Coronary artery (tissue), 2 donors: Measurements from ENCODE around the gene PLCH1.

Source experiments
- DNase-seq: peaks from one replicate; pipeline ENCODE4 v3.0.0-alpha.2; 2017; ENCODE audit warnings: low spot score
- H3K27ac ChIP-seq, 2 donors: fragments of 200-600 bp; sonication (generic); one replicate each; pipeline ENCODE4 v1.5.1; 2016 to 2019
- H3K4me3 ChIP-seq: fragments of 200-600 bp; sonication (generic); 2 replicates; pipeline ENCODE4 v1.5.1; 2016; ENCODE audit warnings: mild to moderate bottlenecking, moderate library complexity
- TF ChIP-seq, protein P1 (sequence below): fragments of 200-600 bp; sonication (generic); IDR thresholded peaks from one replicate; pipeline ENCODE4 v1.5.1; 2019; ENCODE audit warnings: antibody characterized with exemption

The PLCH1 gene

DNA sequence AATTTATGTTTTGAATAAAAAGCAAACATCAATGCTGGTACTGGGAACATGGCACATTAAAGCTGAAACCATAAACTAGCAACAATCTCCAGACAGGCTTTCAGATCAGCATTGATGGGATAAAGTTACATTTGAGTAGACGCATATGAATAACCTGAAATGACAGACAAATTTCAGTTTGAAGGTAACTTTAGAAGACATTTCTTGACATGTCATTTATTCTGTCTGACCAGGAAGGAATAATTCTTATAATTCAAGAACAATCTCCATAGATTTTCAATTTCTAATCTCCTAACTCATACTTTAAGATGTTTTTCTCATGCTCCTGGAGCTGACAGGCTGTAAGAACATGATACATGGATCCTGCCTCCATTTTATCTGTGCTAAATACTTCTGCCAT, 69.8 kb downstream of the PLCH1 start:
- TF ChIP-seq, protein P1, sequence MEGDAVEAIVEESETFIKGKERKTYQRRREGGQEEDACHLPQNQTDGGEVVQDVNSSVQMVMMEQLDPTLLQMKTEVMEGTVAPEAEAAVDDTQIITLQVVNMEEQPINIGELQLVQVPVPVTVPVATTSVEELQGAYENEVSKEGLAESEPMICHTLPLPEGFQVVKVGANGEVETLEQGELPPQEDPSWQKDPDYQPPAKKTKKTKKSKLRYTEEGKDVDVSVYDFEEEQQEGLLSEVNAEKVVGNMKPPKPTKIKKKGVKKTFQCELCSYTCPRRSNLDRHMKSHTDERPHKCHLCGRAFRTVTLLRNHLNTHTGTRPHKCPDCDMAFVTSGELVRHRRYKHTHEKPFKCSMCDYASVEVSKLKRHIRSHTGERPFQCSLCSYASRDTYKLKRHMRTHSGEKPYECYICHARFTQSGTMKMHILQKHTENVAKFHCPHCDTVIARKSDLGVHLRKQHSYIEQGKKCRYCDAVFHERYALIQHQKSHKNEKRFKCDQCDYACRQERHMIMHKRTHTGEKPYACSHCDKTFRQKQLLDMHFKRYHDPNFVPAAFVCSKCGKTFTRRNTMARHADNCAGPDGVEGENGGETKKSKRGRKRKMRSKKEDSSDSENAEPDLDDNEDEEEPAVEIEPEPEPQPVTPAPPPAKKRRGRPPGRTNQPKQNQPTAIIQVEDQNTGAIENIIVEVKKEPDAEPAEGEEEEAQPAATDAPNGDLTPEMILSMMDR = no peak
- H3K4me3 ChIP-seq = no peak overlapping the region
- H3K27ac ChIP-seq = no peak overlapping the region

DNA sequence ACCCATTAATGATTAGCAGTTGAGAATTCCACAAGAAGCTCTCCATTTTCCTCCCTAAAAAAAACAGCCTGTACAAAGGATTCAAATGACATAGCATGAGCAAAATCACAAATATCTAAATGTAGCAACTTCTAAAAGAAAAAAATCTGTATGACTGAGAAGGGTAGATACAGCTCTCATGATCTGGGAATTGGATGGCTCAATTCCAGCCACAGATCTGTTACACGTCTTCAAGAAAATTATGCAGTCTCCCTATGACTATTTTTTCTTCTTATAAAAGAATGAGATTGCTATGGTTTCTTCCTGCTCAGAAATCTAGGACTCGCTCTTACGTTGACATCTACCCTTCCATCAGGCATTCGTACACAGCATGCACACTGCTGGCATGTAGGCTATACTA, 71.5 kb downstream of the PLCH1 start:
- H3K4me3 ChIP-seq = no peak overlapping the region
- no peak overlapping the region for H3K27ac ChIP-seq
- TF ChIP-seq, protein P1 = no peak
- DNase-seq = no peak

More for the DNA sequence above, 69.8 kb downstream of the PLCH1 start:
- no peak for DNase-seq

DNA sequence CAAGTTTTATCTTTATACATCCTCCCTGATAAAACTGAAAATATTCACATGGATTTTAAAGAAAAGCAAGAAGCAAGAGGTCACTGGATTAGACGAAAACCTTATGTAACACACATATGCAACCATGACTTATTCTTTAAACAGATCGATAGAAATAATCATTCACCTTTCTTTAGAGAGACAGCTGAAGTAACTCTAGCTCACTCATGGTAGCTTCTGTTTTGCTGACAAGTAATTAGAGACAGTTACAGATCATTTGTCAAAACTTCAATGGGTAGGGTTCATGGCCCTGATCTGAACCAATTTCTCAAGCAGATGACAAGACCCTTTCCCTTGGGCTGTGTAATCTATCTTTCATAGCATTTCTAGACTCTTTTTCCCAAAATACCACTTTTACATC, 74.5 kb downstream of the PLCH1 start:
- H3K4me3 ChIP-seq = no peak overlapping the region
- H3K27ac ChIP-seq = no peak overlapping the region
- no peak for DNase-seq
- TF ChIP-seq, protein P1 = no peak

DNA sequence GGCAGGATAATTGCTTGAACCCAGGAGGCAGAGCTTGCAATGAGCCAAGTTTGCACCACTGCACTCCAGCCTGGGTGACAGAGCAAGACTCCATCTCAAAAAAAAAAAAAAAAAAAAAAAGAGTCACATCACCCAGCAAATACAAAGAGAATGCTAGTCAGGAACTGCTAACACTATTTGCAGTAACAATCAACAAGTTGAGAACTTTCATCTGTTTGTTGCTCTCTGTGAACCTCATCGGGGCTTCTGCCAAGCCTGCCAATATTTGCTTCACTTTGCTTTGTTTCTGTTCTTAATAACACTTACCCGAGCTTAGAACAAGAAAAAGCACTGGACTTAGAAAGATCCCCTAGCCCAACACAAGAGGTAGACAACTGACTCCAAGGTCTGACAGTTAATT, 76.9 kb downstream of the PLCH1 start:
- TF ChIP-seq, protein P1 = no peak
- DNase-seq = no peak
- Histone ChIP-seq H3K4me3 (no peak overlapping the region), H3K27ac (no peak overlapping the region)

DNA sequence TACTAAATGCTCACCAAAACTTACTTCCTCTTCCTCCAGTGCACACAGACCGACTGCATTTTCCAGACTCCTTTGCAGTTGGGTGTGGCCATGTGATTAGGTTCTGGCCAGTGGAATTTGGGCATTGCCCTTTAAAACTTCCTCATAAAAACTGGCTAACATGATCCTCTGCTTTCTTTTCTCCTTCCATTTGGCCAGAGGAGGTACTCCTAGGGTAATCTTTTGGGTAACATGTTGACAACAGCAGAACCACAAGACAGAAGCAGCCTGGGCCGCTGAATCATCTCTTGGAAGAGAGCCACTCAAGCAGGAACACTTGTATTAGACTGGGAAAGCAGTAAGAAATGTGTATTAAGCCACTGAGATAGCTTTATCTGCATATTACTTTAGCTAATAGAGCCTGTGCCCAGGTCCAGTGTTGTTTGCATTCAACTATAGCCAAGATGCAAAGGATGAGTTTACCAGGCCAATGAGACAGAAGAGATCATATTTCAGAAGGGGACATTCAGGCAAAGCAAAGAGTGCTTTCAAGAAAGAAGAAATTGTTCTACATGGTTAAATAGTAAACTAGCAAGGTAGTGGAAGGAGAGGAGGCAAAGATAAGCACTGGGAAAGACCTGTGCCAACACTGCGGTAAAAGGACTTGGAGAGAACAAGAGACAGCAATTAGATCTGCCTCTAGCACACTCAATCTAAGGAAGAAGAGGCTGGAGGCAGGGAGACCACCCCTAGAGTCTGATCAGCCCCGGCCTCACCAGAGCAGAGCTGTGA, 79.8 kb downstream of the PLCH1 start:
- Histone ChIP-seq H3K27ac (no peak overlapping the region), H3K4me3 (no peak overlapping the region)
- peak; percentile 71 for DNase-seq
- TF ChIP-seq, protein P1 = no peak

DNA sequence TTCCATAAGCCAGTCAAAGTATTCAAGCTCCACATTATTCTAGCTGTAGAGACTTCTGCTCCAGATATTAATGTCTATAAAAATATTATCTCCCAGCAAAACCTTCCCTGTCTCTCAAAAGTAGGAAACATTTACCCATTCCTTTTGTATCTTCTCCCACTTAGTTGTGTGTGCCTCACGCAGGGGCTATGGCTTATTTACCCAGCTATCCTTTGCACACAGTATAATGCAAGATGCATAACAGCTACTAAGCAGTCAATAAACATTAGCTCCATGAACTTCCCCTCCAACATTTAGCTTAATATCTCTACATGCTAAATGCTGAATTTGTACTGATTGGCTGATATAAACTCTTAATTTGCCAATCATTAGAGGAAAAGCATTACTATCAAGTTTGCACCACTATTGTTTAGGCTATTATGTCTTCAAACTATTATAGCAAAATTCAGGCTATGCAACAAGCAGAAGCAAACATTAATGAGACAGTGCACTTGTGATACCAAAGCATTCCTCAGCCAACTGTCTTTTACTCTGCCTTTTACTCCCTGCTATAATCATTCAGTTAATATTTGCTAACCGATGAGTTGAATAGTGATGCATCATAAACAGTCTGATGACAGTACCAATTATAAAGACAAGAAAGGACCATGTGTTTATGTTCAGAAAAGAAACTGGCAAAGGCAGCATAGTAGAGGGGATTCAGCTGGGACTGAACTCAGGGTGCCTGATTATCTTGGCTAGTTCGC, 81.2 kb downstream of the PLCH1 start:
- TF ChIP-seq, protein P1 = no peak
- Histone ChIP-seq H3K27ac (no peak overlapping the region), H3K4me3 (no peak overlapping the region)
- no peak for DNase-seq

DNA sequence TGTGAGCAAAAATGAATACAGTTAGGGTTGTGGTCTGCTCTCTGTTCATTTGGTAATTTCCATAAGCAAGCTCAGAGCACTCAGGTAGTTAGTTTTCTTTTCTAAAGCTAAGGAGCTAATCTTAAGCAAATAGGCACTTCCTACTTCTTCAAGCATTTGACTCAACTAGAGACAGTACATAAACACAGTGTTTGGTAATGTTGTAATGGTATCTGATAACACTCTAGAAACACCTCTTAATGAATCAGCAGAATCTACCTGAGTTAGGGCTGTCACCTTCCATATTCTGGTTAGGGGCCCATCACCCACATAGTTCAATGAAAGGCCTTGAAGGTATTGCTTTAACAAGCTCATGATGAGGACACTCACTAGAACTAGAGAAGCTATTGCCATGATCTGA, 83.1 kb downstream of the PLCH1 start:
- H3K4me3 ChIP-seq = no peak overlapping the region
- TF ChIP-seq, protein P1 = no peak
- no peak for DNase-seq
- no peak overlapping the region for H3K27ac ChIP-seq
